ENCODE measurements around the gene RCC1. TPM values are rescaled to one million over a fixed set of nuclear protein-coding genes. Genes with fewer than 3 reads are reported as not detected.
"Not testable (repeated sequence)": the region's sequence is repeated elsewhere in the genome, so short reads cannot be mapped to it uniquely, and the experiment has no call there.

The RCC1 gene, protein sequence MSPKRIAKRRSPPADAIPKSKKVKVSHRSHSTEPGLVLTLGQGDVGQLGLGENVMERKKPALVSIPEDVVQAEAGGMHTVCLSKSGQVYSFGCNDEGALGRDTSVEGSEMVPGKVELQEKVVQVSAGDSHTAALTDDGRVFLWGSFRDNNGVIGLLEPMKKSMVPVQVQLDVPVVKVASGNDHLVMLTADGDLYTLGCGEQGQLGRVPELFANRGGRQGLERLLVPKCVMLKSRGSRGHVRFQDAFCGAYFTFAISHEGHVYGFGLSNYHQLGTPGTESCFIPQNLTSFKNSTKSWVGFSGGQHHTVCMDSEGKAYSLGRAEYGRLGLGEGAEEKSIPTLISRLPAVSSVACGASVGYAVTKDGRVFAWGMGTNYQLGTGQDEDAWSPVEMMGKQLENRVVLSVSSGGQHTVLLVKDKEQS
- total RNA-seq = 10 to 100 TPM; 10.0 to 16.1 TPM
- 10 to 100 TPM; 20.0 to 20.4 TPM for polyA plus RNA-seq (ENCODE audit: insufficient read length in 2 of 2)
- long read RNA-seq, donor 1, partial matches to known transcripts = 0 of 1 reads
- long read RNA-seq, donor 1, other reads (novel, unspliced or antisense) = 0 of 1 reads
- long read RNA-seq, donor 2, partial matches to known transcripts = 0 of 2 reads
- long read RNA-seq, donor 2, other reads (novel, unspliced or antisense) = 0 of 2 reads
- long read RNA-seq, donor 3, partial matches to known transcripts = 6 of 8 reads
- long read RNA-seq, donor 3, other reads (novel, unspliced or antisense) = 0 of 8 reads
- long read RNA-seq, donor 4, transcript RCC1-202 (10 exons, 2,424 nt) = major isoform, 8 of 14 reads
- long read RNA-seq, donor 4, partial matches to known transcripts = 0 of 14 reads
- long read RNA-seq, donor 4, other reads (novel, unspliced or antisense) = 5 of 14 reads

- WGBS (ENCODE audit: insufficient coverage) = under 1% methylated on average over 36 of the region's 41 CpGs
- H3K9me3 ChIP-seq (ENCODE audit: control insufficient read depth, insufficient read depth, low read length) = no peaks in the 10 kb centered on the region
- no peaks in the 10 kb centered on the region for H3K27me3 ChIP-seq (ENCODE audit: control insufficient read depth, insufficient read depth, low read length)
- peak within 1 kb of the TSS; percentile 97 for H3K4me3 ChIP-seq (ENCODE audit: low read depth, low read length)
- peak within 1 kb of the TSS; percentile 84 for H3K27ac ChIP-seq (ENCODE audit: low read depth, low read length)
- DNase-seq (ENCODE audit: low read depth in 4 of 6, low spot score in 6 of 6) = peak; percentile 95 to 100 (median 98)
- H3K4me1 ChIP-seq (ENCODE audit: control insufficient read depth, insufficient read depth, low read length) = peaks cover 14% of the 10 kb centered on the region
- H3K36me3 ChIP-seq (ENCODE audit: control insufficient read depth, insufficient read depth, low read length) = peaks cover 26% of the 10 kb centered on the region
These were observed at the start of gene RCC1 for GRCh38 chr1:28505406-28506187. Gene RCC1 (plus strand): TSS chr1:28506043. CDS start chr1:28529867, 23,824 bp downstream.

GRCh38 chr1:28456078-28456477 lies 49.8 kb upstream of the RCC1 start:
- H3K4me3 ChIP-seq (ENCODE audit: low read depth, low read length) = no peak overlapping the region
- H3K9me3 ChIP-seq (ENCODE audit: control insufficient read depth, insufficient read depth, low read length) = no peaks in the 10 kb centered on the region
- DNase-seq (ENCODE audit: low read depth in 4 of 6, low spot score in 6 of 6) = peak in 1 of 6 donors; percentile 15
- peaks cover 11% of the 10 kb centered on the region for H3K36me3 ChIP-seq (ENCODE audit: control insufficient read depth, insufficient read depth, low read length)
- H3K27me3 ChIP-seq (ENCODE audit: control insufficient read depth, insufficient read depth, low read length) = no peaks in the 10 kb centered on the region
- WGBS (ENCODE audit: insufficient coverage) = 38% methylated on average over 4 of the region's 5 CpGs
- H3K27ac ChIP-seq (ENCODE audit: low read depth, low read length) = no peak overlapping the region
- no peaks in the 10 kb centered on the region for H3K4me1 ChIP-seq (ENCODE audit: control insufficient read depth, insufficient read depth, low read length)

DNA sequence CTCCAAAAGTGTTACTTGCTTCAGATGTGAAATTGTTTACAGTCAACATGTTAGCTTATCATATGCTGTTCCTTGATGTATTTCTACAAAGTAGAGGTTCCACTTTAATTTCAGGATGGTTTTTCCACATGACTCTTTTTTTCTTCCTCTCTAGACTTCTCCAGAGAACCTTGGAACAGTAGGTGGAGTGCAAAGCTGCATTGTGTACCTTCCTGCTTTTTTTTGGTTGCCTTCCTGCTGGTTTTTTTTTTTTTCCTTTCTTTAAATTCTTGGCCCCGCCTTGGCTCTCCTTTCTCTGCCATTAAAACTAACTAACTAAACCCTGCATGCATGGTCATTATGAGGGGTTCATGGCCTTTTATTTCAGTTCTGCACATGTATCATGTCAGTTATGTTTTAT lies 48.2 kb upstream of the RCC1 start:
- Histone ChIP-seq H3K4me3 (ENCODE audit: low read depth, low read length) (no peak overlapping the region), H3K4me1 (ENCODE audit: control insufficient read depth, insufficient read depth, low read length) (no peaks in the 10 kb centered on the region), H3K9me3 (ENCODE audit: control insufficient read depth, insufficient read depth, low read length) (no peaks in the 10 kb centered on the region), H3K27me3 (ENCODE audit: control insufficient read depth, insufficient read depth, low read length) (no peaks in the 10 kb centered on the region), H3K36me3 (ENCODE audit: control insufficient read depth, insufficient read depth, low read length) (peaks cover 15% of the 10 kb centered on the region), H3K27ac (ENCODE audit: low read depth, low read length) (no peak overlapping the region)
- no peak for DNase-seq (ENCODE audit: low read depth in 4 of 6, low spot score in 6 of 6)
- WGBS (ENCODE audit: insufficient coverage) = no CpG with 5 or more reads among the region's 1 CpG

- WGBS (ENCODE audit: insufficient coverage) = 83% methylated on average over 1 of the region's 7 CpGs
- no peaks in the 10 kb centered on the region for H3K9me3 ChIP-seq (ENCODE audit: control insufficient read depth, insufficient read depth, low read length)
These were observed 47.3 kb upstream of the RCC1 start for GRCh38 chr1:28458237-28459228.

DNA sequence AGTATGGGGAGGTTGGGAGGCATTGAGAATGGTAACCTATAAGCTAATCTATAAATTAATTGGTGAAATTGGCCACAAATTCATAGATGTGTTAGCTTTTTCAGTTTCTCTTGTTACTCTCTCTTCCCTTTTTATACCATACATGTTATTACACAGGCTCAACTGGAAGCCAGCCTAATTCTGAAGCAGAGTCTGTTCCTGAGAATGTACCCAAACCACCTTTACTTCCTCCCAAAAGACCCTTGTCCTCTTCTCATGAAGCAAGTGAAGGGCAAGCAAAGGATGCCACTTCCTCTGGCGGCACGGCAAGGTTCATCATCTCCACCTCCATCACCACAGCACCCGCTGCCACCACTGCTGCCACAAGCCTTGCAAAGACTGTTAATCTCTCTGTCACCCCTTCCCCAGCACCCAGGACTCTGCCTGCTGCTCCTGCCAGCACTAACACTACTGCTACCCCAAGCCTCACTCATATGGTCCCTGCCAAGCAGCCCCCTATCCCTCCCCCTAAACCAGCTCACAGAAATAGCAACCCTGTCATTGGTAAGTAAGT lies 39.5 kb upstream of the RCC1 start:
- Histone ChIP-seq H3K4me3 (ENCODE audit: low read depth, low read length) (no peak overlapping the region), H3K4me1 (ENCODE audit: control insufficient read depth, insufficient read depth, low read length) (no peaks in the 10 kb centered on the region), H3K27me3 (ENCODE audit: control insufficient read depth, insufficient read depth, low read length) (no peaks in the 10 kb centered on the region), H3K27ac (ENCODE audit: low read depth, low read length) (no peak overlapping the region), H3K36me3 (ENCODE audit: control insufficient read depth, insufficient read depth, low read length) (peaks cover 30% of the 10 kb centered on the region), H3K9me3 (ENCODE audit: control insufficient read depth, insufficient read depth, low read length) (no peaks in the 10 kb centered on the region)
- WGBS (ENCODE audit: insufficient coverage) = 100% methylated on average over 3 of the region's 3 CpGs
- no peak for DNase-seq (ENCODE audit: low read depth in 4 of 6, low spot score in 6 of 6)

More at GRCh38 chr1:28458237-28459228, 47.3 kb upstream of the RCC1 start:
- Histone ChIP-seq H3K36me3 (ENCODE audit: control insufficient read depth, insufficient read depth, low read length) (peaks cover 15% of the 10 kb centered on the region), H3K27ac (ENCODE audit: low read depth, low read length) (no peak overlapping the region), H3K4me3 (ENCODE audit: low read depth, low read length) (no peak overlapping the region), H3K27me3 (ENCODE audit: control insufficient read depth, insufficient read depth, low read length) (no peaks in the 10 kb centered on the region), H3K4me1 (ENCODE audit: control insufficient read depth, insufficient read depth, low read length) (no peaks in the 10 kb centered on the region)
- DNase-seq (ENCODE audit: low read depth in 4 of 6, low spot score in 6 of 6) = no peak

DNA sequence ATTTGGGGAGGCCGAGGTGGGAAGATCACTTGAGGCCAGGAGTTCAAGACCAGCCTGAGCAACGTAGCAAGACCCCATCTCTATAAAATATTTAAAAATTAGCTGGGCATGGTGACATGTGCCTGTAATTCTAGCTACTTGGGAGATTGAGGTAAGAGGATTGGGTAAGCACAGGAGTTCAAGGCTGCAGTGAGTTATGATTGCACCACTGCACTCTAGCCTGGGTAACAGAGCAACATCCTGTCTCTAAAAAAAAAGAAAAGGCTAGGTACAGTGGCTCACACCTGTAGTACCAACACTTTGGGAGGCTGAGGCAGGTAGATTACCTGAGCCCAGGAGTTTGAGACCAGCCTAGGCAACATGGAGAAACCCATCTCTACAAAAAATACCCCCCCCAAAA lies 35.7 kb upstream of the RCC1 start:
- Histone ChIP-seq H3K9me3 (ENCODE audit: control insufficient read depth, insufficient read depth, low read length) (no peaks in the 10 kb centered on the region), H3K27me3 (ENCODE audit: control insufficient read depth, insufficient read depth, low read length) (no peaks in the 10 kb centered on the region), H3K27ac (ENCODE audit: low read depth, low read length) (no peak overlapping the region), H3K4me1 (ENCODE audit: control insufficient read depth, insufficient read depth, low read length) (no peaks in the 10 kb centered on the region), H3K36me3 (ENCODE audit: control insufficient read depth, insufficient read depth, low read length) (peaks cover 42% of the 10 kb centered on the region), H3K4me3 (ENCODE audit: low read depth, low read length) (no peak overlapping the region)
- no peak for DNase-seq (ENCODE audit: low read depth in 4 of 6, low spot score in 6 of 6)
- no CpG with 5 or more reads among the region's 2 CpGs for WGBS (ENCODE audit: insufficient coverage)

DNA sequence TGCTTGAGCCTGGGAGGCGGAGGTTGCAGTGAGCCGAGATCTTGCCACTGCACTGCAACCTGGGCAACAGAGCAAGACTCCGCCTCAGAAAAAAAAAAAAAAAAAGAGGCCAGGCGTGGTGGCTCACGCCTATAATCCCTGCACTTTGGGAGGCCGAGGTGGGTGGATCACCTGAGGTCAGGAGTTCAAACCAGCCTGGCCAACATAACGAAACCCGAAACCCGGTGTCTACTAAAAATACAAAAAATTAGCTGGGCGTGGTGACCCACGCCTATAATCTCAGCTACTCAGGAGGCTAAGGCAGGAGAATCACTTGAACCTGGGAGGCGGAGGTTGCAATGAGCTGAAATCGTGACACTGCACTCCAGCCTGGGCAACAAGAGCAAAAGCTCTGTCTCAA lies 26.3 kb upstream of the RCC1 start:
- not testable (repeated sequence) for H3K27ac ChIP-seq (ENCODE audit: low read depth, low read length); H3K4me1 ChIP-seq (ENCODE audit: control insufficient read depth, insufficient read depth, low read length); H3K27me3 ChIP-seq (ENCODE audit: control insufficient read depth, insufficient read depth, low read length); H3K9me3 ChIP-seq (ENCODE audit: control insufficient read depth, insufficient read depth, low read length); H3K4me3 ChIP-seq (ENCODE audit: low read depth, low read length); DNase-seq (ENCODE audit: low read depth in 4 of 6, low spot score in 6 of 6)
- WGBS (ENCODE audit: insufficient coverage) = 97% methylated on average over 11 of the region's 13 CpGs
- peaks cover 74% of the 10 kb centered on the region for H3K36me3 ChIP-seq (ENCODE audit: control insufficient read depth, insufficient read depth, low read length)

- H3K4me1 ChIP-seq (ENCODE audit: control insufficient read depth, insufficient read depth, low read length) = no peaks in the 10 kb centered on the region
- no peak overlapping the region for H3K27ac ChIP-seq (ENCODE audit: low read depth, low read length)
- no peaks in the 10 kb centered on the region for H3K9me3 ChIP-seq (ENCODE audit: control insufficient read depth, insufficient read depth, low read length)
- no peak for DNase-seq (ENCODE audit: low read depth in 4 of 6, low spot score in 6 of 6)
- WGBS (ENCODE audit: insufficient coverage) = 94% methylated on average over 4 of the region's 5 CpGs
- no peak overlapping the region for H3K4me3 ChIP-seq (ENCODE audit: low read depth, low read length)
- H3K27me3 ChIP-seq (ENCODE audit: control insufficient read depth, insufficient read depth, low read length) = no peaks in the 10 kb centered on the region
- H3K36me3 ChIP-seq (ENCODE audit: control insufficient read depth, insufficient read depth, low read length) = peaks cover 78% of the 10 kb centered on the region
These were observed 25.5 kb upstream of the RCC1 start for GRCh38 chr1:28480308-28480707.
